Mucosa of descending colon (tissue), 3 donors: ENCODE data around the gene UGT2B17. TPM values are rescaled to one million over a fixed set of nuclear protein-coding genes. Genes with fewer than 3 reads are reported as not detected.
"Not testable (repeated sequence)": the region's sequence is repeated elsewhere in the genome, so short reads cannot be mapped to it uniquely, and the experiment has no call there.

Source experiments
- ATAC-seq: fragments of 200-7000 bp; cut with Tn5 transposase; one replicate; pipeline ENCODE4 v1.9.1; 2020; ENCODE audit warnings: mild to moderate bottlenecking, moderate library complexity
- DNase-seq, 3 donors: peaks; one replicate each; pipeline ENCODE4 v3.0.0-alpha.2; 2020
- H3K36me3 ChIP-seq: fragments of 200-600 bp; one replicate; pipeline ENCODE4 v1.8.0; 2021; ENCODE audit warnings: low read depth, mild to moderate bottlenecking
- H3K4me1 ChIP-seq: fragments of 200-600 bp; one replicate; pipeline ENCODE4 v1.8.0; 2021; ENCODE audit warnings: low read depth, mild to moderate bottlenecking
- H3K4me3 ChIP-seq: fragments of 200-600 bp; one replicate; pipeline ENCODE4 v1.8.0; 2021; ENCODE audit warnings: mild to moderate bottlenecking
- H3K9me3 ChIP-seq: fragments of 200-600 bp; one replicate; pipeline ENCODE4 v1.8.0; 2021; ENCODE audit warnings: mild to moderate bottlenecking
- CTCF ChIP-seq: fragments of 200-600 bp; IDR thresholded peaks from one replicate; pipeline ENCODE4 v1.8.0; 2022; ENCODE audit warnings: antibody characterized with exemption, mild to moderate bottlenecking
- intact Hi-C, 2 donors: fragments of 100-400 bp; cut with DNase I in 1 of 2; cut with micrococcal nuclease in 1 of 2; formaldehyde crosslinking; loops; one replicate each; pipeline versions ENCODE4 v1.11.0 to v1.11.1; 2022; cut with DNase I, micrococcal nuclease
- long read RNA-seq, 2 donors: library from polyadenylated mRNA; unstranded; transcript quantifications; one replicate each; pipeline ENCODE4 v2.0.0, GENCODE V29; 2019 to 2021
- total RNA-seq, 3 donors: library from RNA; stranded (reverse); fragmentation: NEBNext Ultra II Directional in 2 of 3; extraction: Animal tissue kit (Norgen Biotek cat#: 25700) in 2 of 3; gene quantifications; one replicate each; pipeline versions ENCODE4 v1.2.1 to v1.2.4, GENCODE V29; 2021 to 2023
- donor health status: DM: no; HTN: no; CAD: no; lungs with moderate emphysema.
- donor health status: DM: no; HTN: no; CAD: no.
- donor health status: DM: no; HTN: yes; CAD: no.

UGT2B17 gene
- 1,000 to 10,000 TPM in 1 of 3 donors, 100 to 1,000 TPM in 2; 534 to 1,338 (median 703) TPM for total RNA-seq
- long read RNA-seq, donor 1, transcript UGT2B17-201 (6 exons, 2,077 nt) = major isoform, 241 of 270 reads
- long read RNA-seq, donor 1, partial matches to known transcripts = 19 of 270 reads
- long read RNA-seq, donor 1, other reads (novel, unspliced or antisense) = 10 of 270 reads
- long read RNA-seq, donor 2, transcript UGT2B17-201 (6 exons, 2,077 nt) = major isoform, 212 of 238 reads
- long read RNA-seq, donor 2, partial matches to known transcripts = 18 of 238 reads
- long read RNA-seq, donor 2, other reads (novel, unspliced or antisense) = 8 of 238 reads

GRCh38 chr4:68576272-68577125, at the start of gene UGT2B17:
Gene UGT2B17 (minus strand): TSS chr4:68576322. CDS start chr4:68568484, 7,838 bp downstream.
- no peaks in the 10 kb centered on the region for H3K36me3 ChIP-seq
- peaks cover 10% of the 10 kb centered on the region for H3K4me1 ChIP-seq
- DNase-seq (no peak), ATAC-seq (no peak)
- H3K4me3 ChIP-seq = no peak within 1 kb of the TSS
- no peak for TF ChIP-seq CTCF
- no peaks in the 10 kb centered on the region for H3K9me3 ChIP-seq
- intact Hi-C loops = no loop called here

- H3K9me3 ChIP-seq, ATAC-seq, H3K4me1 ChIP-seq, DNase-seq, intact Hi-C loops, H3K4me3 ChIP-seq, H3K36me3 ChIP-seq: not testable (repeated sequence)
Measured at GRCh38 chr4:68622731-68623130, 46.6 kb upstream of the UGT2B17 start.

GRCh38 chr4:68617003-68617698, 41.0 kb upstream of the UGT2B17 start:
- intact Hi-C loops = no loop called here
- no peaks in the 10 kb centered on the region for H3K4me1 ChIP-seq

GRCh38 chr4:68615699-68616422, 39.7 kb upstream of the UGT2B17 start:
- Histone ChIP-seq H3K36me3 (no peaks in the 10 kb centered on the region), H3K9me3 (no peaks in the 10 kb centered on the region), H3K4me1 (no peaks in the 10 kb centered on the region), H3K4me3 (no peak overlapping the region)
- intact Hi-C loops = no loop called here
- no peak for TF ChIP-seq CTCF
- ATAC-seq (no peak), DNase-seq (no peak)

More at GRCh38 chr4:68617003-68617698, 41.0 kb upstream of the UGT2B17 start:
- Histone ChIP-seq H3K4me3 (no peak overlapping the region), H3K36me3 (no peaks in the 10 kb centered on the region), H3K9me3 (no peaks in the 10 kb centered on the region)
- DNase-seq (no peak), ATAC-seq (no peak)
- no peak for TF ChIP-seq CTCF

- H3K9me3 ChIP-seq = no peaks in the 10 kb centered on the region
- no peak overlapping the region for H3K4me3 ChIP-seq
- no peak for TF ChIP-seq CTCF
- ATAC-seq = no peak
- no peaks in the 10 kb centered on the region for H3K36me3 ChIP-seq
- intact Hi-C loops = no loop called here
- no peaks in the 10 kb centered on the region for H3K4me1 ChIP-seq
- DNase-seq = no peak
Measured at GRCh38 chr4:68613752-68614151, 37.6 kb upstream of the UGT2B17 start.
